ENCODE measurements around the gene CRAT. TPM values are rescaled to one million over a fixed set of nuclear protein-coding genes. Genes with fewer than 3 reads are reported as not detected.
A peak's percentile ranks its signal among the peaks of the same experiment; 100 is the strongest.

The CRAT gene
- 10 to 100 TPM; 37.8 to 52.5 (median 41.4) TPM for polyA plus RNA-seq (ENCODE audit: insufficient read length in 4 of 4)

- DNase-seq (ENCODE audit: low read depth in 4 of 4, low spot score in 3 of 4): peak; percentile 84 to 88 (median 86)
Measured at GRCh38 chr9:129110740-129111527, at the start of gene CRAT, which contains the start of gene PTPA. Gene CRAT, minus strand, starts transcription at chr9:129110793. Its CDS starts 284 bp downstream, at chr9:129110509. Gene PTPA, plus strand, starts transcription at chr9:129111415. Its CDS starts 186 bp downstream, at chr9:129111601.

DNA sequence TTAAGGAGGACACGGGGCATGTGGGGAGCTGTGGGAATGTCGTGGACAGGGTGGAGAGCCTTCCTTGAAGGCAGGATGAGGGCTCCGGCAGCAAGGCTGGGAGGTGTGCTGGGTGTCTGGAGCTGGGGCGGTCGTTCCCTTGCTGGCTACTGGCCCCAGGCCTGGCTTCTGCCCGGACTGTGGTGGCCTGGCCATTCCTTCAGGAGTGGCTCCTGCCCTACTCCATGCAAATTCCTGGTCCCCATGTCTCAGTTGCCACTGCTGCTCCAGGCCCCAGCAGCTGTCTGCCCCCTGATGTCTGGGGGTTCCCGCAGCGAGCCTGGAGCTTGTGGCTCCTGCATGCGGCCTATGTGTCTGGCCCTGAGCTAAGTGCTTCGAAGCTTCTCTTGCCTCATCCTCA, 45.6 kb upstream of the CRAT start:
- DNase-seq (ENCODE audit: low read depth in 4 of 4, low spot score in 3 of 4): no peak

- no peak for DNase-seq (ENCODE audit: low read depth in 4 of 4, low spot score in 3 of 4)
Measured at GRCh38 chr9:129154866-129155477, 44.4 kb upstream of the CRAT start.

- DNase-seq (ENCODE audit: low read depth in 4 of 4, low spot score in 3 of 4): no peak
Measured at GRCh38 chr9:129151469-129151868, 40.9 kb upstream of the CRAT start.

- DNase-seq (ENCODE audit: low read depth in 4 of 4, low spot score in 3 of 4): no peak
Measured at GRCh38 chr9:129150672-129151211, 40.1 kb upstream of the CRAT start.

DNA sequence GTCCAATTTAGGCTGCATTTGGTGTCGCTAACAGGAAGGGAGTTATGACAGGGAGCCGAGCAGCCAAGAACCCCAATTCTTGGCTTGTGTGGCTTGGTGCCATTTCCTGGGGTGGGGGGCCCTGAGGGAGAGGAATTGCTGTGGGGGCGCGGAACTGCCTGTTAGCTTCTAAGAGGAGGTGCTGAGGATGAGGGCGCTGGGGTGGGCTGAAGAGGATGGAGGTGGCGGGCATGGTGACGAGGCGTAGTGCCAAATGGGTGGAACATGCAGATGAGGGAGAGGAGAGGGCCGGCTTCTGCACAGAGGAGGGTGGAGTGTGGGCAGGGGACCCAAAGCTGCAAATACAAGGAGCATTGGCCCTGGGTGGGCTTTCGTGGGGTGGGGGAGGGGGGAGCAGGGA, 39.5 kb upstream of the CRAT start:
- no peak for DNase-seq (ENCODE audit: low read depth in 4 of 4, low spot score in 3 of 4)

GRCh38 chr9:129149442-129149841, 38.8 kb upstream of the CRAT start:
- DNase-seq (ENCODE audit: low read depth in 4 of 4, low spot score in 3 of 4): no peak

DNA sequence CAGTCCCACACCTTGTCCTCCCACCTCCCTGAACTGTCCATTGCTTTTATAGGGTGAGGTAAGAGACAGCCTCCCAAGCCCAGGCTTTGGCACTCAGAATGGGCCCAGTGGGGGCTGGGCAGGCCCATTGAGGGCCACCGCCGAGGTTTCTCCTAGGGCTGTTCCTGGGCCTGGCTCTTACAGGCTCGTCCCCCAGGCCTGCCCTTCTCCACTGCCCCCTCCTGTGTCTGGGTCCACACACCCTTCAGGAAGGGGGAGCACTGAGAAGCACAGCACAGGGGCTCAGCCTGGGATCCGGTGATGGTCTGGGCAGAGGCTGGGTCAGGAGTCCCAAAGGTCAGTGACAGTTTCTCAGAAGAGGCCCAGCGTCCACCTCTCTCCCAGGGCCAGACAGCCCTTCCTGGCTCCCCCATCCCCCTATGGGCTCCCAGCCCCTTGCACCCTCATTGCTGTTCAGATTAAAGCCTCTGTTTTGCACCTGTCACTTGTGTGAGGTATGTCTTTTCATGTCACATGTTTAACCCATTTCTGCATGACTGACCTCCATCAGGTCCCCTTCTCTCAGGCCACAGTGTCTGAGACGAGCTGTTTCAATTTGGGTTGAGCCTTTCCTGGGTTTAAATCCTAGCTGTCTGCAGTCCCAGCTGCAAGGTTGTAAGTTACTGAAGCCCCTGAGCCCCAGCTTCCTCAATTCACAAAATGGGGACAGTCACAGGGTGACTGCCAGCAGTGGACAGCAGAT, 38.0 kb upstream of the CRAT start:
- no peak for DNase-seq (ENCODE audit: low read depth in 4 of 4, low spot score in 3 of 4)

- no peak for DNase-seq (ENCODE audit: low read depth in 4 of 4, low spot score in 3 of 4)
Measured at GRCh38 chr9:129146441-129146941, 35.9 kb upstream of the CRAT start.

DNA sequence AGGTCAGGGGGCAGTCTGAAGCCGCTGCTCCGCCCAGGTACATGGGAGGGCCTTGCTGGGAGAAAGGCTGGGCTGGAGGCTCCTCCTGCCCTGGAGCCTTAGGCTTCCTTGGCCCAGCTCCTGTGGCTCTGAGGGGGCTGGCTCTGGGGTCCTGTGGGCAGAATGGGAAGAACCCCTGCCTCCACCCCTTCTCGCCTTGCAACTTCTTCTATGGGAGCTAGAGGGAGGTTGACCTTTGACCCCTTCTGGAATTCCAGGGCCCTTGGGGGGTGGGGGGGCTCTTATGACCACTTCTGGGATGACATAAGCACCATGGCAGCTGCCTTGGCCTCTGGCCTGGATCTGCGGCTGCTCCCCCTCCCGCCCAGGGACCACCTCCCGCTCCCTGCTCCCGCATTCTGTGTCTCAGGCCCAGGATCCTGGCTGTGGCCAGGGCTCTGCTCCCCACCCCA, 35.3 kb upstream of the CRAT start:
- no peak for DNase-seq (ENCODE audit: low read depth in 4 of 4, low spot score in 3 of 4)

GRCh38 chr9:129145316-129145715, 34.7 kb upstream of the CRAT start:
- no peak for DNase-seq (ENCODE audit: low read depth in 4 of 4, low spot score in 3 of 4)

DNA sequence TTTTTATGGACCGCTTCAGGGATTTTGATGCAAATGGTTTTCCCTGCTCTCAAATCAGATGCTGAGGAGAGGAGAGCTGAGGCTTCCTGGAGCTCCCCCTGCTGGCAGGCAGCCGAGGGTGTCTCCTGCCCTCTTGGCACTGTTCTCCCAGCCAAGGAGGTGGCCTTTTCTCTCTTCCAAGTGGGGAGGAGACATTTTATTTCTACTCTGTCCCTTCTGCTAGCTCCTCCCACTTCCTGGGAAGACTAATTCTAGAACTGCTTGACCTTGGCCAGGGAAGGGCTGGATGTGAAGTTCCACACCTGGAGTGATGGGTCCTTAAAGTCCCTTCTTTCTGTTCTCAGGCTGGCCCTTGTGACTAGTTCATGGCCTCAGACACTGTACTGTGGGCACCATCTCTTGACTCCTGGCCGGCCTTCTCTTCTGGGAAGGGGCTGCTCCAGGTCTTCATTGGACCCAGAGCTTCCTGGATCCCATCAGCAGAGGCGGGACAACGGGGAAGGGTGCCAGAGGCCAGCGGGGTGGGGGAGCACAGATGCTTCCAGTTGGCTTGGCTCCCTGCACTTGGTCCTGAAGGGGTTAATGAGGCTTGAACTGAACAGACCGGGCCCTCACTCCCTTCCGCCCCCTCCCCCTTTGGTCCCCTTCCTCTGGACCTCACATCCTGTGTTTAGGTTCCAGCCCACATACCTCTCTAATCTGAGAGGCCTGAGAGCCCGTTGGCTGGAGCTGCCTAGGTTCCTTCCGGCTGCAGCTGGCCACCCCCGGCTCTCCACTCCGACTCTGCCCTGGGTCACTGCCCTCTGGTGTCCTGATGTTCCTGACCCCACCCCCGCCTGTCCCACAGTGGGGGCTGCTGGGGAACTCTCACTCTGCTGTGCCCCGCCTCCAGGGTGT, 32.7 kb upstream of the CRAT start:
- peak in 3 of 4 donors; percentile 84 to 89 (median 87) for DNase-seq (ENCODE audit: low read depth in 4 of 4, low spot score in 3 of 4)

- DNase-seq (ENCODE audit: low read depth in 4 of 4, low spot score in 3 of 4): no peak
Measured at GRCh38 chr9:129142138-129142935, 31.7 kb upstream of the CRAT start.

DNA sequence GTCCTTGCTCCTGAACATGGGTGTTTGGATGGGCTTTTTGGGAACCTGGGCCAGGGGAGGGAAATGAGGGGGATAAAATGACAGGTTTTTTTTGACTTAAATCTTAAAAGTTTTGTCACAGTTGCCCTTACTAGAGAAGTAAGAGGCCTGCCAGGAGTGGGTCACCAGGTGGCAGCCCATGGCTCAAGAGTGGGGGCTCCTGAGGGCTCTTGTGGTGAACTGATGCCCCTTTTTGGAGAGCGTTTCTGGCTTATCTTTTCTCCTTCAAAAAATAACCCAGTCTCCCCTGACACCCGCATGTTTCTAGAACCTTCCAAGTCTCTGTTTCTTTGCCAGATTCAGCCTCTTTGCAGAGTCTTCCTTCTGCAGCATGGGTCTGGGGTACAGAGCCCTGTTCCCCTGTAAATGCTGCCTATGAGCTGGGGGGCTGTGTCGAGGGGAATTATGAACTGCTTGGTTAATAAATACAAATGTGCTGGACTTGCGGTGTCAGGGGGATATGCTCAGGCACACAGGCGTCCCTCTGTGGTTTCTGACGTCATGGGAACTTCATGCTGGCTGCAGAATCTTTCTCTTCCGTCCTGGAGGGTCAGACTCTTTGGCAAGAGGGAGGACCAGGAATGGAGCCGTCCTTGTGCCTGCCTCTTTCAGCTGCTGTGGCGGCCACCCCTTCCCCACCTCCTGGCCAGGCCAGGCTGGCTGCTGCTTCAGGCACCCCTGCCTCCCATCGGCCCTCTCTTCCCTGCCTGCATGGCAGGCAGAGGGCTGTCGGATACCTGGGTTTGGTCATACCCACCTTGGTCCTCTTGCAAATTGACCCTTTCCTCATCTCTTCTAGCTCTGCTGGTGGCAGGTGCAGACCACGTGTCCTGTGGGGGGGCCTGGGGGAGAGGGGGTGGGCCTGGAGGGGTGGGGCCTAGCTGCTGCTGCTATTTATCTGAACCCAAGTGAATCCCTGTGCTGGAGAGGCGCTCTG, 30.8 kb upstream of the CRAT start:
- DNase-seq (ENCODE audit: low read depth in 4 of 4, low spot score in 3 of 4): no peak

DNA sequence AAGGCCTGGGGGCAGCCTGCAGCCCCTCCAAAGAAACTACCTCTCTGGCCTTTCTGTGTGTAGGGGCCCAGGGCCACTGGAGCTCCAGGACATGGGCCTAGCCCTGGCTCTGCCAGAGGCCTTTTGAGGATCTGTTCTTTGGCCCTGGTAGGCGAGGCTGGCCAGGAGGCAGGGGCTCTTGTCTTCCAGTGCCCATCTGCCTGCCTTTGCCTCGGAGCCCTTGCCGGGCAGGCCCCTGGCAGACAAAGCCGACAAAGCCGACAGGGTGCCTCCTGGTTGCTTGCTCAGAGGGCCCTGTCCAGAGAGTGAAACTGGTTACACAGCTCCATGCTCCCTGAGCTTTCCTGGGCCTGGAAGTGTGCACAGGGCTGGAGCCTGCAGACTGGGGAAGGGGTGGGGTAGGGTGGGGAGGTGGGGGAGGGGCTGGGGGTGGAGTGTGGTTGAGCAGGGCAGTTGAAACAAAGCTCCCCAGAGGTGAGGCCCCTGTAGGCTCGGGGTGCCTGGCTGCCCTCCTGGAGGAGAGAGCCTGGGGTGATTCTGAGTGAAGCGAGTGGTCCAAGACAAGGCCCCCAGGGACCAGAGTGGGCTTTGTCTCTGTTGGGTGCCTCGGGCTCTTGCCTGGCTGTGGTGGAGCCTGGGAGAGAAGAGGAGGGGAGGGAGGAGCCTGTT, 29.9 kb upstream of the CRAT start:
- DNase-seq (ENCODE audit: low read depth in 4 of 4, low spot score in 3 of 4): peak in 1 of 4 donors; percentile 16

DNA sequence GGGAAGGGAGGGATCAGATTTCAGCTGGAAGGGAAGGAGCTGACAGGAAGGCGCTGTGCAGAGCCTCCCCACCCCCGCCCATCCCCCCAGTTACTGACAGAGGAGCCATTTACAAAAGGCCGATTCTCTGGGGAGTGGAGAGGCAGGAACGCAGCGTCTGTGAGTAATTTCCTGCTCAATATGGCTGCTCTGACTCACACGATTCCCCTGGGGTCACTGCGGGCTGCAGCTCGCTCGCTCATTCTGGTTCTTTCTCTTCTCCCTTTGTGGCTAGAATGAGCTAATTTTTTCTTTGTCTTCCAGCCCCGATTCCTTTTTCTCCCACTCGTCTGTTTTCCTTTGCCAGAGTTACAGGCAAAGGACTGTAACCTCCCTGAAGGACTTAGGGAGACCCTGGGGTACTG, 29.4 kb upstream of the CRAT start:
- DNase-seq (ENCODE audit: low read depth in 4 of 4, low spot score in 3 of 4): peak; percentile 91 to 97 (median 96)

All from right renal pelvis (tissue), 4 donors.